ENCODE results near the gene TRAK1.

DNA sequence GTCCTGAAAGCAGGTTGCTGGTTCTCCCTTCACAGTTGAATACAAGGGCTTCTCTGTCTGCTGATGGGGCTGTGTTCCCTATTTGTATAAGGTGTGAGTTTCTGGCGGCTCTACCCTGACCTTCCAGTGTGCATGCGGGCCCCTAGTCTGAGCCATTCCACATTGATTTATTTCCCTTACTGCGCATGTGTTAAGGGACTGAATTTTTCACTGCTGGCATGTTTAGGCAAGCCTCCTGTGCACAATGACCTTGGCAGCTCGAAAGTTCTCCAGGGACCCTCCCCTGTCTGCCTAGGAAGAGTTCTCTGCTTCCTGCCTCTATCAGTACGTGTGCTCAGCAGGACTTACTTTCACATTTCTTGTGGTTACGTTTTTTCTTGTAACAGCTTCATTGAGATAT lies 11.4 kb downstream of the TRAK1 start:
- TF ChIP-seq, protein P1, sequence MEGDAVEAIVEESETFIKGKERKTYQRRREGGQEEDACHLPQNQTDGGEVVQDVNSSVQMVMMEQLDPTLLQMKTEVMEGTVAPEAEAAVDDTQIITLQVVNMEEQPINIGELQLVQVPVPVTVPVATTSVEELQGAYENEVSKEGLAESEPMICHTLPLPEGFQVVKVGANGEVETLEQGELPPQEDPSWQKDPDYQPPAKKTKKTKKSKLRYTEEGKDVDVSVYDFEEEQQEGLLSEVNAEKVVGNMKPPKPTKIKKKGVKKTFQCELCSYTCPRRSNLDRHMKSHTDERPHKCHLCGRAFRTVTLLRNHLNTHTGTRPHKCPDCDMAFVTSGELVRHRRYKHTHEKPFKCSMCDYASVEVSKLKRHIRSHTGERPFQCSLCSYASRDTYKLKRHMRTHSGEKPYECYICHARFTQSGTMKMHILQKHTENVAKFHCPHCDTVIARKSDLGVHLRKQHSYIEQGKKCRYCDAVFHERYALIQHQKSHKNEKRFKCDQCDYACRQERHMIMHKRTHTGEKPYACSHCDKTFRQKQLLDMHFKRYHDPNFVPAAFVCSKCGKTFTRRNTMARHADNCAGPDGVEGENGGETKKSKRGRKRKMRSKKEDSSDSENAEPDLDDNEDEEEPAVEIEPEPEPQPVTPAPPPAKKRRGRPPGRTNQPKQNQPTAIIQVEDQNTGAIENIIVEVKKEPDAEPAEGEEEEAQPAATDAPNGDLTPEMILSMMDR (IDR thresholded peaks at IDR 0.05 in 8 of 11, conservative IDR thresholded peaks at IDR 0.05 in 3 of 11), result no peak
- no peak for TF ChIP-seq POLR2A (IDR thresholded peaks at IDR 0.05)
